ENCODE data around the gene FOCAD.

DNA sequence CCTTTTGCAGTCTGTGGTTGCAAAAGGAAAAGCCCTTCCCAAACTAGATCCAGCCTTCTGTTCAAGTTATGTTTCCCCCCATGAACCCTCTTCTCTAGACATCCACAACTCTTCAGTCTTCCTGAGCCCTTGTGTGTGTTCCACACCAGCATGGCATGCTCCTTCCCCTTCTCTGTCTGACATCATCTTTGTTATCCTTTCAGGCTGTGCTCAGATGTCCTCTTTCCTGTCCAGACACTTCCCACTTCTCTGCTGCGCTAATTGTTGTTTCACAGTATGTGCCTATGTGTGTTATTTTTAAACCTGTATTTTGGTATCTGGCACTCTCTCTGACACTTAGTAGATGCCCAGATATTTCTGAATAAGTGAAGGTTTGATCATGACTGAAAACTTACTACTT, 38.2 kb downstream of the FOCAD start:
- TF ChIP-seq, protein P1, sequence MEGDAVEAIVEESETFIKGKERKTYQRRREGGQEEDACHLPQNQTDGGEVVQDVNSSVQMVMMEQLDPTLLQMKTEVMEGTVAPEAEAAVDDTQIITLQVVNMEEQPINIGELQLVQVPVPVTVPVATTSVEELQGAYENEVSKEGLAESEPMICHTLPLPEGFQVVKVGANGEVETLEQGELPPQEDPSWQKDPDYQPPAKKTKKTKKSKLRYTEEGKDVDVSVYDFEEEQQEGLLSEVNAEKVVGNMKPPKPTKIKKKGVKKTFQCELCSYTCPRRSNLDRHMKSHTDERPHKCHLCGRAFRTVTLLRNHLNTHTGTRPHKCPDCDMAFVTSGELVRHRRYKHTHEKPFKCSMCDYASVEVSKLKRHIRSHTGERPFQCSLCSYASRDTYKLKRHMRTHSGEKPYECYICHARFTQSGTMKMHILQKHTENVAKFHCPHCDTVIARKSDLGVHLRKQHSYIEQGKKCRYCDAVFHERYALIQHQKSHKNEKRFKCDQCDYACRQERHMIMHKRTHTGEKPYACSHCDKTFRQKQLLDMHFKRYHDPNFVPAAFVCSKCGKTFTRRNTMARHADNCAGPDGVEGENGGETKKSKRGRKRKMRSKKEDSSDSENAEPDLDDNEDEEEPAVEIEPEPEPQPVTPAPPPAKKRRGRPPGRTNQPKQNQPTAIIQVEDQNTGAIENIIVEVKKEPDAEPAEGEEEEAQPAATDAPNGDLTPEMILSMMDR (conservative IDR thresholded peaks at IDR 0.05 in 1 of 2, IDR thresholded peaks at IDR 0.05 in 1 of 2; ENCODE audit: low read depth in 1 of 2, low read length in 2 of 2), result no peak
- TF ChIP-seq EZH2 (IDR thresholded peaks at IDR 0.05; ENCODE audit: low read length, missing control alignments), result no peak

Data from fibroblast of lung (primary cell).